Lower lobe of right lung (tissue), 2 donors: Measurements from ENCODE around the gene PELI2. TPM values are rescaled to one million over a fixed set of nuclear protein-coding genes. Genes with fewer than 3 reads are reported as not detected.

Source experiments
- ATAC-seq, 2 donors: fragments of 200-7000 bp; cut with Tn5 transposase; one replicate each; pipeline ENCODE4 v1.9.1; 2020 to 2022; ENCODE audit warnings: mild to moderate bottlenecking in 2 of 2, moderate library complexity in 2 of 2
- DNase-seq: peaks from one replicate; pipeline ENCODE4 v3.0.0-alpha.2; 2020
- H3K27ac ChIP-seq: fragments of 200-600 bp; one replicate; pipeline ENCODE4 v1.8.0; 2022
- H3K27me3 ChIP-seq: fragments of 200-600 bp; one replicate; pipeline ENCODE4 v1.8.0; 2022; ENCODE audit warnings: low read depth
- H3K36me3 ChIP-seq: fragments of 200-600 bp; one replicate; pipeline ENCODE4 v1.8.0; 2022; ENCODE audit warnings: mild to moderate bottlenecking
- H3K4me1 ChIP-seq: fragments of 200-600 bp; one replicate; pipeline ENCODE4 v1.8.0; 2022
- H3K4me3 ChIP-seq: fragments of 200-600 bp; one replicate; pipeline ENCODE4 v1.8.0; 2022; ENCODE audit warnings: mild to moderate bottlenecking
- H3K9me3 ChIP-seq: fragments of 200-600 bp; one replicate; pipeline ENCODE4 v1.8.0; 2022
- CTCF ChIP-seq: fragments of 200-600 bp; IDR thresholded peaks from one replicate; pipeline ENCODE4 v1.8.0; 2022; ENCODE audit warnings: antibody characterized with exemption, mild to moderate bottlenecking
- intact Hi-C: fragments of 100-400 bp; cut with DNase I; formaldehyde crosslinking; loops from one replicate; pipeline ENCODE4 v1.11.0; 2022
- total RNA-seq: library from RNA; stranded (reverse); fragmentation: NEBNext Ultra II Directional; extraction: Animal tissue kit (Norgen Biotek cat#: 25700); gene quantifications from one replicate; pipeline ENCODE4 v1.2.1, GENCODE V29; 2021
- donor health status: DM: no; HTN: yes; CAD: no; lungs with severe emphysema.

PELI2 gene
- total RNA-seq, 1 donor from 2014 or later = 22.2 TPM

- no peak overlapping the region for H3K4me3 ChIP-seq
- intact Hi-C loops = no loop called here
- DNase-seq (no peak), ATAC-seq (no peak)
- no peak for TF ChIP-seq CTCF
- H3K9me3 ChIP-seq = no peaks in the 10 kb centered on the region
- peaks cover 5% of the 10 kb centered on the region for H3K4me1 ChIP-seq
- H3K27me3 ChIP-seq = no peaks in the 10 kb centered on the region
- H3K36me3 ChIP-seq = no peaks in the 10 kb centered on the region
- H3K27ac ChIP-seq = no peak overlapping the region
These were observed 32.7 kb upstream of the PELI2 start for GRCh38 chr14:56085471-56085870.

- Histone ChIP-seq H3K36me3 (no peaks in the 10 kb centered on the region), H3K27ac (no peak overlapping the region), H3K4me1 (peaks cover 6% of the 10 kb centered on the region), H3K9me3 (no peaks in the 10 kb centered on the region), H3K27me3 (no peaks in the 10 kb centered on the region), H3K4me3 (no peak overlapping the region)
- no peak for TF ChIP-seq CTCF
- intact Hi-C loops = no loop called here
- DNase-seq = no peak
- peak; percentile 42 to 53 for ATAC-seq
These were observed 30.3 kb upstream of the PELI2 start for GRCh38 chr14:56087671-56088471.

- Histone ChIP-seq H3K36me3 (no peaks in the 10 kb centered on the region), H3K9me3 (no peaks in the 10 kb centered on the region), H3K27me3 (no peaks in the 10 kb centered on the region), H3K27ac (no peak overlapping the region), H3K4me1 (peaks cover 16% of the 10 kb centered on the region), H3K4me3 (no peak overlapping the region)
- ATAC-seq = no peak
- intact Hi-C loops = no loop called here
- TF ChIP-seq CTCF = no peak
- no peak for DNase-seq
These were observed 29.3 kb upstream of the PELI2 start for GRCh38 chr14:56088941-56089340.

- no peak for TF ChIP-seq CTCF
- DNase-seq (no peak), ATAC-seq (peak; percentile 47 to 69)
- Histone ChIP-seq H3K4me3 (no peak overlapping the region), H3K36me3 (no peaks in the 10 kb centered on the region), H3K27me3 (no peaks in the 10 kb centered on the region), H3K27ac (peak overlapping the region; percentile 65), H3K4me1 (peaks cover 22% of the 10 kb centered on the region), H3K9me3 (no peaks in the 10 kb centered on the region)
- intact Hi-C loops = no loop called here
These were observed 25.4 kb upstream of the PELI2 start for GRCh38 chr14:56092763-56093162.

- H3K27ac ChIP-seq = peak overlapping the region; percentile 65
- DNase-seq (no peak), ATAC-seq (peak; percentile 63 to 77)
- no peaks in the 10 kb centered on the region for H3K27me3 ChIP-seq
- no peak for TF ChIP-seq CTCF
- no peaks in the 10 kb centered on the region for H3K36me3 ChIP-seq
- peaks cover 24% of the 10 kb centered on the region for H3K4me1 ChIP-seq
- H3K4me3 ChIP-seq = no peak overlapping the region
- intact Hi-C loops = no loop called here
- no peaks in the 10 kb centered on the region for H3K9me3 ChIP-seq
These were observed 24.1 kb upstream of the PELI2 start for GRCh38 chr14:56094076-56094475.
